Colon (tissue), 2 donors: ENCODE measurements around the gene CDH12.

Experiments
- FAIRE-seq: peaks from 2 replicates; lab custom pipeline; 2012; peaks lifted over from hg19 to GRCh38; lab: Jason Lieb, UNC
- donor health status: control.
- donor health status: control.

The CDH12 gene

GRCh38 chr5:21704974-21705668, 1148.0 kb downstream of the CDH12 start:
- FAIRE-seq: no peak

- FAIRE-seq: no peak
These were observed 1151.8 kb downstream of the CDH12 start for GRCh38 chr5:21701317-21701716.
